Stimulated activated CD8-positive, alpha-beta memory T cell treated with anti-CD3 and anti-CD28 coated beads, Interleukin-15, amount 100 ng/mL, for 4 hours (primary cell): ENCODE results near the gene IFITM10.

Experiments
- DNase-seq, 2 donors: peaks; one replicate each; pipeline ENCODE4 v3.0.0-alpha.2; 2020; ENCODE audit warnings: low read depth in 2 of 2

IFITM10 gene

DNA sequence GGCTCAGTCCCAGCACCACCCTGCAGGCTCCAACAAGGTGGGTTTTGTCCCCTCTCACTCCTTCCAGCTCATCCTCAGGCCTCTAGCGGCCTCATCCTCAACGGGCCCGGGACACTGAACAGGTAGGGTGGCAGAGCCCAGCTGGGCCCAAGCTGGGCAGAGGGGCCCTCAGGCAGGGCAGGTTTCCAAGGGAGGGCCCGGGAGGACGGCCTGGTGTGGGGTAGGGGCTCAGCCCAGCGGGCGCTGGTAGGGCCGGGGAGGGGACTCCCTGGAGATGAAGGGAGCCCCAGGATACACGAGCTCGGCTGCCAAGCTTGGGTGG is 2.5 kb upstream of the IFITM10 start:
- no peak for DNase-seq

DNA sequence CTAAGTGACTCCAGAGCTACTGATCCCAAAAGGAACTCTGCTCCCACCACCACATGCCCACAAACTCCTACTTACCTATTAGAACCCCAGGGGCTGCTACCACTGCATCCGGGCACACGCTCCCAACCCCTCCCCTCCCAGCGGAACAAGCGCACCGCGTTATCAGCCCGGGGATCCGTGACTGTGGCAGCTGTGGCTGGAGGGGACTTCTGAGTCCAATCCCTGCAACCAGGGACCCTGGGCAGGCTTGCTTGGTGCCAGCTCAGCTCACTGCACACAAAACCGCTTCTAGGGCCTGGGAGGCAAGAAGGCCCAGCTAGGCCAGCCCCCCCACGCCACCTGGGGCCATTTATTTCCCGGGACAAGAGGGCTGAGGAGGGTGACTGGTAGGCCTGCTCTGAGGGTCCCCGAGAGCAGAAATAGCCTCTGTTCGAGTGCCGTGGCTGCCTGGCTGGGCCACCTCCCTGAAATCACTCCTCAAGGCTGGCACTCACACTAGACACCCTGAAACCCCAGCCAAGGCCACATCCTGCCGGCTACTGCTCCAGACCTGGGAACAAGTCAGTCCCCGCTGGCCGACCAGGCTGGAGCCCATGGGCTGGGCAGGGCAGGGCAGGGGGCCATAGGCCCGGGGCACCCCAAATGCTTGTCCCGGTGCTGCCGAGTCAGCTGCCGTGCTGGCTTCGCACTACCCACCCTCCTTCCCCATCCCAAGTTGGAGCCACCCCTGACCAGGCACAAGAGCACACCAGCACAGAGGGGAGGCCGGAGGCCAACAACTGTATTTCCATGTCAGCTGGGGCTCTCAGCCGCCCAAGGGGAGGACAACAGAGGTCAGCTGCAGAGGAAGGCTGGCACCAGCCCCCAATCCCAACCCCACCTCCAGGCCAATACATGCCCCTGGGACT is 1.9 kb upstream of the IFITM10 start:
- DNase-seq: no peak

DNA sequence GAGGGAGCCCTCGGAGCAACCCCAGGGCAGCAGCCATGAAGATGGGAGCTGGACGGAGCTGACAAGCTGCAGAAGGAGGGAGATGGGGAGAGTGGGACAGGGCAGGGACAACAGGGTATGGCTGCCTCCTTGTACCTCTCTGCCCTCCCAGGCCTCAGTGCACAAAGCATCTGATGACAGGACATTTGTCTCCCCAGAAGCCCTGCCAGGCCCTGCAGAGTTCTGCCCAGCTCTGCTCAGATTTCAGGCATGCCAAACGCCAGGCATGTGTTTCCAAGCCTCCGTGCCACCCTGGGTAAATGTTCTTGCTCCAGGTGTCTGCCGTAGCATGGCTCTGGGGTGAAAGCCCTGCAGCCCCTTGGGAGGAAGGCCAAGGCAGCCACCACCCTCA is 1.1 kb upstream of the IFITM10 start:
- DNase-seq: no peak

DNA sequence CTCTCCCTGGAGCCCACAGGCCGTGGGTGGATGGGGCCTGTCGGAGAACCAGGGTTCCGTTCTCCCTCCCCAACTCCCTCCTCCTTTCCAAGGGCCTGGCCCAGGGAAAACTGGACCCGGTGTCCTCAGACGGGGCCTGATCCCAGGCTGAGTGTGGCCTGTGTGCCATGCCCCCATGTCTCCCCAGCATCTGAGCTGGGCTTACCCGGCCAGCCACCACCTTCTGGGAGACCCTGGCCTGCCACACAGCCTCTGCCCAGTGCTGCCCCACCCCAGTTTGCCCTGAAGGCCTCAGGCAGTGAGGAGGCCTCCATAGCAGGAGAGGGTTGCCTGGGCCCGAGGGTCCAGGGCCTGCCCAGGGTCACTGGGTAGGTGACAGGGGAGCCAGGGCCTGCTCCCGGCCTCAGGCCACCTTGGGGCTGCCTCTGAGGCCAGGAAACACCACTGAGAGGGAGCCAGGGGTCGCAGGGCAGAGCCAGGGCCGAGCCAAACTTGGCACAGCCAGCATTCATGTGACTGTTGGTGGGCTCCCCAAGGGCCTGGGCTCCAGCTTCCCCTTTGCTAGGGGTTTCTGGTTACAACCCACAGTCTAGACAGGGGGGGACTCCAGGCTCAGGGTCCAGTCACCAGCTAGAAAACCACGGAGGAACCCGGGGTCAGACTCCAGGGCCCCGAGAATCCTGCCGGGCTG is 590 bp upstream of the IFITM10 start:
- DNase-seq: no peak

DNA sequence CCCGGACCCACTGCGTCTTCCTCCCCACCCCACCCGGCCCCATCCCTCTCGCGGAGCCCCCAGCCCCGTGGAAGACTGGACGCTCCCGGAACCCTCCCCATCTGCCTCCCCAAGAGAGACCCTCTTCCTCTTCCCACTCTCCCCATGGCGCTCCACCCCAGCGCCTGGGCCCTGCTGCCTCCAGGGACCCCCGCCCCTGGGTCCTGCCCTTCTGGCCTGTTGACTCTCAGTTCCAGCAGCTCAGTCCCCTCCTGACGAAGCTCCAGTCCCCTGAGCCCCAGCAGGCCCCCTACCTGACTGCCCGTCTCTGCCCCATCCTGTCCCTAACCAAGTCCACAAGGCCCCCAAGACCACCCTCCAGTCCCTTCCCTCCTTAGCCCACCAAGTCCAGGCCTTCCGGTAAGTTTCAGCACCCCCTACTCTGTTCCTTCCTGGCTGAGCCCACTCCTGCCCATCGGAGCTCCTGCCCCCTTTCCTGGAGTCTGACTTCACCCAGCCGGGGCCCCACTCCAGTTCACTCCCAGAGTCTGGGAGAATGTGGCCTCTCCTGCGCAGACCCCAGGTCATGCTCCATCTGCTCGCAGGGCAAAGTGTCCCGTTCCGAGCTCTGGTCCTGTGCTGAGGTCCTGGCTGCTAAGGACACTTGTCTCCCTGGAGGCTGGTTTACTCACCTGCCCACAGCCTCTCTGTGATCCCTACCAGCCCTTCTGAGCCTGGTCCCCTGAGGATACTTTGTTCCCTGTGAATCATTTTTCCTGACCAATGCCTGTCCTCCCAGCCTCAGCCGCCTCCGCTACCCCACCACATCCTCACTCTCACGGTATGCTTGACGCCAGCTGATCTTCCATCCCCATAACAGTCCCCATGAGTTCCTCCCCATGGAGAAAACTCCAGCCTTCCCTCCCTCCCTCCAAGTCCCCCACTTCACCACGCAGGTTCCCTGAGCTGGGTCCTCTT is 722 bp downstream of the IFITM10 start:
- DNase-seq: no peak

DNA sequence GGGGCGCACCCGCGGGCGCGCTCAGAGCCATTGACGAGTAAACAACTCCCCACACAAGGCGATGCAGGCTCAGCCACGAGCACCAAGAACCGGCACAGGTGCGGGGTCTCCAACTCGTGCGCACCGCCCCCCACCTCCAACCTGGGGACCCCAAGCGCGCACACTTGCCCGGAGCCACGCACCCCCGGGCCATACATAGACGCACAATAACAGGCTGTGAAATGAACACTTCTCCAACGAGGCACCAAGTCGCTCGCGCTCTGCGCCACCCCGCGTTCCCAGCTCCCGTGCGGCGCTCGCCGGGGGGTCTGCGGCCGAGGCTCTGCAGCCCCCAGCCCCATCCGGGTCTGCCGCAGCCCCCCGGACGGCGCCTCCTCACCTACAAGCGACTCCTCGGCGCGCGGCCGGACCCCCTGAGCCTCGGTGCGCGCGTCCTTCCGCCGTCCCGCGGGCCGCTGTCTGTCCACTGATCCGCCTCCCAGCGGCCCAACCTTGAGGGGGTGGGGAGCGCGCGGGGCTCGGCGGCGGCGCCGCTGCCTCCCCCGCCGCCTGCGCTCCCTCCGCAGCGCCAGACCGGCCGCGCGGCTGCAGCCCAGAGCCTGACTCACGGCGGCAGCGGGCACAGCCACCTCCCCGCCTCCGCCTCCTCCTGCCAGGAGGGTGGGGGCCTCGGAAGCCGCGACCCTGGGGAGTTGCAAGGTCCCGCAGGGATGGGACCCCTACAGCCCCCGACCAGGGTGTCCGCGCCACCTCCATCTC is 1.6 kb downstream of the IFITM10 start:
- DNase-seq: no peak

DNA sequence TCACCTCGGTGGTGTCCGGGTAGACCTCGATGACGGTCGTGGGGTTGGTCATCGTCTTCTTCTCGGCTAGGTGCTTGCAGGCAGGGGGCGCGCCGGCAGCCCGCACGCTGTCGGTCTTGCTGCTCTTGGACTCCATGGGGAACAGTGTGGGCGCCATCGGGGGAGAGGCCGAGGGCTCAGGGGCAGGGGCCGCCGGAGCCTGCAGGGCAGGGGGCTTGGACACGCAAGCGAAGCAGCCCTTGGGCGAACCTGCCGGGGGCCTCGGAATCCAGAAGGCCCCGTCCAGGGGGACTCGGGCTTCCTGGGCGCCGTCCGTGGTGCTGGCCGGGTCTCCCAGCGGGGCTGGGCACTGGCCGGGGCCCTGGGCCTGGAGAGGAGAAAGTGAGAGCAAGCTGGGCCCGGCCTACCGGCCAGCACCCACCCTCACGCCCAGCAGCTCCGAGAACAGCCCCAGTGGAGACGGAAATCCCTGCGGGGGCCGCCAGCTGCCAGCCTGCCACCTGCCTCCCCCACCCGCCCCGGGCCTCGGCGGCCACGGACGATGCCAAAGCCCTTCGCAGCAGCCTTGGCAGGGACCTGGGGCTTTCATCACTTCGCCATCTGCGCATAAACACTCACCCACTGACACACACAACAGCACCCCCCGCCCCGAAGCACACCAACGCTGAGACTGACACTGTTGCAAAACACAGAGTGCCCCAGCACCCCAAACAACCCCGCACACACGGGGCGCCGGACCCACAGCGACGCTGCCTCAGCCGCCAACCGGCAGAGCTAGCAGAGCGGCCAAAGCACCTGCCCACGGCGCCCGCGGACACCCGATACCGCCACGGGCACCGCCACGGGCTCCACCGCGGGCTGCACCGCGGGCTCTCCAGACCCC is 2.4 kb downstream of the IFITM10 start:
- DNase-seq: no peak

DNA sequence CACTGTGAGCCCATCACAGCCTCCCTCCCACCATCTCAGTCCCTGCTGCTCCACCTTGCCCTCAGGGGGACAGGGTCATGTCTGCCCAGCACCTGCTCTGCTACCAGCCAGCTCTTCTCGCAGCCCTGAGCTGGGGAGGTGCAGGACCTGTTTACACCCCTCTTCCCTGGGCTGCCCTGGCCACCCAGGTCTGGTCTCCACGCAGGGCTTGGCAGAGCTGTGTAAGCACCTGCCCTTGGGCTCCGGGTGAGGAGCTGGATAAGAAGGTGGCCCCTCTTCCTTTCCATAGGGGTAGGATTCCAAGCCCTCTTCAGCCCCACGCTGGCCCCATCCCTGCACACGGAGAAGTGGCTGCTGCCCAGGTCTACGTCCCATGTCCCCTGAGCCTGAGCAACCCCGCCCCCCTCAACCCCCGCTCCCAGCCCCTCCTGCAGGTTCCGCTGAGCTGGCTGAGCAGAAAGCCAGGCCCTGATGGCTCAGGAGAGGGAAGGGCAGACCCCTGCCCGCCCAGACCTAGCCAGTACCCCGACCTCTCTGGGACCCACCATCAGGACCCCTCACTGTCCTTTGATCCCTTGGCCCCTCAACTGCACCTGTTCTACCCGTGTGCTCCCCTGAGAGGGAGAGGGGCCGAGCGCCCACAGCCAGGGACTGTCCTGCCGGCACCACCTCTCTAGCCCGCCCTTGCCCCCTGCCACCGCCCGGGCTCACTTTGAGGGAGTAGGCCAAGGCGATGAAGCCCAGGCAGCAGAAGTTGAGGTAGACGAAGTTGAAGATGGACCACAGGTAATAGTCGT is 3.2 kb downstream of the IFITM10 start:
- DNase-seq: no peak

DNA sequence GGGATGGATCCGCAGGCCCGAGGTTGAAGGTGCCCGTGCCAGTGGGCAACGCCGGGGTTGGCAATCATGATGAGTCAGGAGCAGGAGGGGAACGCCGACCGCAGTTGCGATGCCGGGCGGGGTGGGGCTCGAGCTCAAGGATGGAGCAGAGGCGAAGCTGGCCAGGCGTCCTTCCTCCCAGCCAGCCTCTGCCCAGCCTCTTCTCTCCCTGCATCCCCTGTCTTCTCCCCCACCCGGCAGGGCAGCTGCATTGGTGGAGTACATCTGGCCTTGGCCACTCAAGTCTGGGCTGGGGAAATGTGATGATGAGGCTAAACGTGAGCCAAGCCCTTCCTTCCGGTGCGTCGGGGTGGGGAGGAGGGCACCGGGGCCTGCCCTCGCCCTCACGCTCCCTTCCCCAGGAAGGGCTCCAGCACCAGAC is 3.9 kb downstream of the IFITM10 start:
- no peak for DNase-seq

DNA sequence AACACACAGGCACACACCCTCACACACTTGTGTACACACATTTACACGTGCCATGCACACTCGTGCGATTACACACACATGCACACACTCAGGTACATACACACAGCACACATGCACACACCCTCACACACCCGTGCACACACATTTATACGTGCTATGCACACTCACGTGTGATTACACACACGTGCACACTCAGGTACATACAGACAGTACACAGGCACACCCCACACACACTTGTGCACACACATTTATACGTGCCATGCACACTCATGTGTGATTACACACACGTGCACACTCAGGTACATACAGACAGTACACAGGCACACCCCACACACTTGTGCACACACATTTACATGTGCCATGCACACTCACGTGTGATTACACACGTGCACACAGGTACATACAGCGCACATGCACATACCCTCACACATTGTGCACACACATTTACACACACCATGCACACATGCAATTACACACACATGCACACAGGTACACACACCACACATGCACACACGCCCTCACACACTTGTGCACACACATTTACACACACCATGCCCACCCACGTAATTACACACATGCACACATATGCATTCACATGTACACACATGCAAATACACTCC is 4.6 kb downstream of the IFITM10 start:
- DNase-seq: no peak

DNA sequence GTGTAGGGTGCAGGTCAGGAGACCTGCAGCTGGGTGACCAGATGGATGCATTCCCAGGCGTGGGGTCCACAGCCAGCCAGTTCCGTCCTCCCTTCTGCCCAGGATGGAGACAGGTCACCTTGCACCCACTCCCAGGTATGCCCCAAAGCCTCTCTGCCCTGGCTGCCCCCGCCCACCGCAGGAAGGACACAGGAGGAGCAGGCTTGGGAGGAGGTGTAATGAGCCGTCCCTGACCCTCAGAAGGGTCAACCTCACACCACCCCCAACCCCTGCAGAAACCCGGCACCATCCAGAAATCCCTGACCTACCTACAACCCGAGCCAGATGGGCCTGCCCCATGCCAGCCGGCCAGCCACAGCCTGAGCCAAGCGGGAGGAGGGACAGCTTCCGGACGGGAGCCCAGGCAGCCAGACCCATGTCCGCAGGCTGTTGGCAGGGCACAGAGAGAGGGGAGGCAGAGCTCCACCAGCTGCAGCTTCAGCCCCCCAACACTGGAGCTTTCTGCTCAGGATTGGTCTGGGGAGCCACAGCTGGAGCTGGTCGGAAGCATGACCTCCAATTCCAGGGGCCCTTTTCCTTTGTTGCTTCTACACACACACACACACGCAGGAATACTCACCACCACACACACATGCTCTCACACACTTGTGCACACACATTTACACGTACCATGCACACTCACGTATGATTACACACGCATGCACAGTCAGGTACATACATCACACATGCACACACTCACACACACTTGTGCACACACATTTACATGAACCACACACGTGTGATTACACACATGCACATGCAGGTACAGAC is 5.3 kb downstream of the IFITM10 start:
- no peak for DNase-seq

DNA sequence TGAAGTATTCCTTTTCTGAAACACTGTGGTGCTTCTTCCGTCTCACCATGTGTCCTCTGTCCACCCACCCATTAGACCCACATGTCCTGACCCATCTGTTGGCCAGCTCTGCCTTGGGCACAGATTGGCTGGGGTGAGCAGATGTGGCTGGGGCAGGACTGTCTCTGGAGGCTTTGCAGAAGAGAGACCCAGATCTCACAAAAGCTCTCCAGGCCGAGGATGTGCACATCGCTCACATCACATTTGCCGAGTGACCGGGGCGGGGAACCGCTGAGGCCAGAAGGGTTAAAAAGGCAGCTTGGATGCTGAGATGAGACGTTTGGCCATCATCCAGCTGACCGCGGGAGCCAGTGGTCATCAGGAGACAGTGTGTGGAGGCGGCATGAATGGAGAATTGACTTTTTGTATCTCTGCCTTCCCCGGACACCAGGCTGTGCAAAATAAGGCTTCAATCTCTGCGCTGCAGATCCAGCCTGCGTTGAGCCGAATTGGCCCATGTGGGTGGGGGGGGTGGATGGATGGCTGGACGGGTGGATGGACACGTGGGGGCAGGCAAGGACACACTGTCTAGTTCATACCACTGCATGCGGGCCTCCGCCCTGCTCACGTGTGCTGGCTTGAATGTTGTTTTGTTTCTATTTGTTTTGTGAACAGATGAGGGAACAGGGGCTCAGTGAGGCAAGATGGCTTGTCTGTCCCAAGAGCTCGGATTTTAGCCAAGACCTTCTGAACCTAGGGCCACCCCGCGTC is 6.1 kb downstream of the IFITM10 start:
- DNase-seq: no peak

DNA sequence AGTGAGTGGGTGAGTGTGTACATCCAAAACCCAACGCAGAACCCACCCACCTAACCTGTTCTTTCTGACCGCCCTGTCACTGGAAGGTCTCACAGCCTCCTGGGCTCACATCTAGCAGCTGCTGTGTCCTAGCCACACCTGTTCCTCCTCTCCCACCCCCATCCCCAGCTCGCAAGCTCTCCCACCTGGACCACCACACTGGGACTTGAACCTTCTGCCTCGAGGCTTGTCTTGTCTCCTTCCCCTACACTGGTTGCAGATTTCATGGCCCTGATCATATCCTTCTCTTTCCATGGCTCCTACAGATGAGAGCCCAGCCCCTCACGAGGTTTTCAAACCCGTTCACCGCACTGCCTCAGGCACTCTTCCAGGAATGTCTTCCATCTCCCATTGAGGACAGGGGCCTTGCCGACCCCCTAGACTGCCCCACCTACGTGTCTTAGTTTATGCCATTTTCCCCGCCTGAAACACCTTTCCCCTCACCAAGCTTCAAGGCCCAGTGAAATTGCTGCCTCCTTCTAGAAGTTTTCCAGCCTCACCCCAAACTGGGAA is 6.7 kb downstream of the IFITM10 start:
- DNase-seq: no peak

DNA sequence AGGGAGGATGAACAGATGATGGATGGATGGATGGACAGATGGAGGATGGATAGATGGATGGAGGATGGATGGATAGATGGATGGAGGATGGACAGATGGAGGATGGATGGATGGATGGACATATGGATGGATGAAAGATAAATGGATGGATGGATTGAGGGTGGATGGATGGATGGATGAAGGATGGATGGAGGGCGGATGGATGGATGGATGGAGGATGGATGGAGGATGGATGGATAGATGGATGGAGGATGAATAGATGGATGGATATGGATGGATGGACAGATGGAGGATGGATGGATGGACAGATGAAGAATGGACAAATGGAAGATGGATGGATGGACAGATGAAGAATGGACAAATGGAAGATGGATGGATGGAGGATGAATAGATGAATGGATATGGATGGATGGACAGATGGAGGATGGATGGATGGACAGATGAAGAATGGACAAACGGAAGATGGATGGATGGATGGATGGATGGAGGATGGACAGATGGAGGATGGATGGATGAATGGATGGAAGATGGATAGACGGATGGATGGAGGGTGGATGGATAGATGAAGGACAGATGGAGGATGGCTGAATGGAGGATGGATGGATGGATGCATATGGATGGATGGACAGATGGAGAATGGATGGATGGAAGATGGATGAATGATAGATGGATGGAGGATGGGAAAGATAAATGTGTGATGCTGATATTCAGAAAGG is 7.4 kb downstream of the IFITM10 start:
- DNase-seq: no peak

DNA sequence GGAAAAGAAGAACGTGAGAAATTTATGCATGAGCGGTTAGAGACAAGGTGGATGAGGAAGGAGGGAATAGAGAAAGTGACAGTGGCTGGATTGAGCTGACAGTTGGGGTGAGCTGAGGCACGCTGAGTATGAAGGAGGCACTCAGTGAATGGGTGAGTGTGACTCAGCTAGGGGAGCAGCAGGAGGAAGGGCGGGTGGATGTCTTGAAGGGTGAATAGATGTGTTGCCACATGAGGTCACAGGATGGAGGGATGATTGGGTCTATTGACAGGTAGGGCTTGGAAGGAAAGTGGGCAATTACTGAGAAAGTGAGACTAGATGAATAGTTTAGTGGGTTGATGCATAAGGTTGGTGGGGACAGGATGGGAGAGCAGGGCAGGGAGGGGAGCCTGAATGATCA is 8.0 kb downstream of the IFITM10 start:
- DNase-seq: no peak

DNA sequence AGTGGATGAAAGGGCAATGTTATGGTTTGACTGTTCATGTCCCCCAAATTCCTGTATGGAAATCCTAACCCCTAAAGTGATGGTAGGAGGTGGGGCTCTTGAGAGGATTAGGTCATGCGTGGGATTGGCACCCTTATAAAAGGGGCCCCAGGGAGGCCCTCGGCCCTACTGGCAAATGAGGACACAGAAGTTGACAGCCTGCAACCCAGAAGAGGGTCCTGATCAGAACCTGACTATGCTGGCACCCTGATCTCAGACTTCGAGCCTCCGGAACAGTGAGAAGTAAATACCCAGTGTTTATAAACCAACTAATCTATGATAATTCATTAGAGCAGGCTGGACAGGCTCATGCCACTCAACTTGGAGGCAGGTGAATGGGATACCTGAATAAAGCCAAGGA is 8.7 kb downstream of the IFITM10 start:
- DNase-seq: no peak
